IPS-18c (cell line): Measurements from ENCODE around the gene GCK.
A peak's percentile ranks its signal among the peaks of the same experiment; 100 is the strongest.
"Not testable (repeated sequence)": the region's sequence is repeated elsewhere in the genome, so short reads cannot be mapped to it uniquely, and the experiment has no call there.

Experiments
- H3K4me3 ChIP-seq: 2 replicates; pipeline ENCODE4 v1.7.0; 2013; ENCODE audit warnings: low read depth, mild to moderate bottlenecking, low read length, moderate library complexity; ENCODE audit not compliant: insufficient read depth
- H3K9me3 ChIP-seq: one replicate; pipeline ENCODE4 v1.6.1; 2013; ENCODE audit warnings: mild to moderate bottlenecking, low read length, moderate library complexity; ENCODE audit not compliant: control insufficient read depth, insufficient read depth

The GCK gene

DNA sequence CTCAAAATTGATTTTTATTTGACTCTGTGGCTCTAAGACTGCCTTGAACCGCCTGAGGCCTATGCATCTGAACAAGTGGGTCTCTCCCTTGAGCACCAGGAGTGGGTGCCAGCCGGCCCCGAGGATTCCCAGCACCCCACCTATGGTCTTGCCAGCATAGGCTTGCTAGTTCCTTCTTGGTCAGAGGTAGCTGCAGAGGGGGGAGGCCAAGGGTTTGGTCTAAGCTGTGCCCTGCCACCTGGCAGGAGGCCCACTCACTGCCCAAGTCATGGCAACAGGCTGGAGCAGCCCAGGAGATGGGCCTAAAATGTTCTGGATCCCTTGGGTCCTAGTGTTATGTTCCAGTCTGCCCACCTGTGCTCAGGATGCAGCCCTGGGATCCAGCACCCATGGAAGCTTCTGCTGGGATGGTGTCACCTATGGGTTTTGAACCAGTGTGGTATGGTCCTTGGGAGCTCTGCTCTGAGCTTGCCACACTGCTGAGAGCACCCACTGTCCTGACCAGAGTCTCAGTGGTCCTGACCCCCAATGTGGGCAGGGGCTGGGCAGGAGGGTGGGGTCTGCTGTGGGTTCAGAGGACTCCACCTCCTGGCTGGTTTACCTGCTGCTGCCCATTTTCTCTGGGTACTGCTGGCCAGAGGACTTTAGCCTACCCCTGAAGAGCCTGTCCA lies 24.1 kb upstream of the GCK start:
- Histone ChIP-seq H3K4me3 (peak overlapping the region; percentile 24; the same call in 1 of the 2 replicates), H3K9me3 (no peaks in the 10 kb centered on the region)

DNA sequence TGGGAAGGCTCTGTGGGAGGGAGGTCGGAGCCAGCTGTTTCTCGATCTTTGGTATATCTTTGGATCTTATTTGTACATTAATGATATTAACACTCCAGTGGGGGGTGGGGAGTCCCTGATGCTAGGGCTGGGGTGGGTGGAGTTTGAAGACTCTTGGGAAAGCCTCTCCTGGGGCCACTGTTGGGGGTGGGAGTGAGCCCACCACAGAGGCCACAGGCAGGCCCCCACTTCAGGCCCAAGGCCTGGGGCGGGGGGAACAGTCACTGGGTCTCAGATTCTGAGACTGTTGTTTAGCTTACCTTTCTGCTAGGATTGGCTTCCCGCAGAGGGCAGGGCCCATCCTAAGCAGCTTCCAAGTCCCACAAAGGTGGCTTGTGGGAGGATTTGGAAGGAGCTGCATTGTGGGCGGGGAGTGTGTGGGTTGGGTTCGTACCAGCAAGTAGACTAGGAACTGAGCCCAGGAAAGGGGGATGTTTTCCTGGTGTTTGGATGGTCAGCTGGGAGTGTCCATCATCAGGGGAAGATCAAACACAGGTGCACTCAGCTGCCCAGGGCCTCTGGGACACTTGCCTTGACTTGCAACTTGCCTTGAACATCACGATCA lies 23.4 kb upstream of the GCK start:
- H3K9me3 ChIP-seq = no peaks in the 10 kb centered on the region
- no peak overlapping the region for H3K4me3 ChIP-seq

DNA sequence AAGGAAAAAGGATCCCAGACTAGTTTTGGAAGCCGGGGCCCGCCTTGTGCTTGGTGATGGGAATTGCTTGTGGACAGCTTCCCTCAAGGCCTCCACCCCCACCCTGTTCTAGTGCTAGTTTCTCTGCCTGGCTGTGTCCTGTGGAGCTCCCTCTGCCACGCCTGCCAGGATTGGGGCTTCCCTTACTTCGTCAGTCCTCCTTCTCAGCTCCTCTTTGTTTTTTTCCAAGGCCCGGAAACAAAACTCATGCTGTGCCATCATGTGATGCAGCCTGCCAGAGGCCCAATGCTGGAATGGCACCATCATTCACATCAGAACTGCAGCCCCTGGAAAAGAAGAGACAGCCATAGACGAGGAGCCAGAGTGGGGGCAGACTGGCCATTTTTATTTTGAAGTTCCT lies 22.8 kb upstream of the GCK start:
- no peak overlapping the region for H3K4me3 ChIP-seq
- H3K9me3 ChIP-seq = no peaks in the 10 kb centered on the region

DNA sequence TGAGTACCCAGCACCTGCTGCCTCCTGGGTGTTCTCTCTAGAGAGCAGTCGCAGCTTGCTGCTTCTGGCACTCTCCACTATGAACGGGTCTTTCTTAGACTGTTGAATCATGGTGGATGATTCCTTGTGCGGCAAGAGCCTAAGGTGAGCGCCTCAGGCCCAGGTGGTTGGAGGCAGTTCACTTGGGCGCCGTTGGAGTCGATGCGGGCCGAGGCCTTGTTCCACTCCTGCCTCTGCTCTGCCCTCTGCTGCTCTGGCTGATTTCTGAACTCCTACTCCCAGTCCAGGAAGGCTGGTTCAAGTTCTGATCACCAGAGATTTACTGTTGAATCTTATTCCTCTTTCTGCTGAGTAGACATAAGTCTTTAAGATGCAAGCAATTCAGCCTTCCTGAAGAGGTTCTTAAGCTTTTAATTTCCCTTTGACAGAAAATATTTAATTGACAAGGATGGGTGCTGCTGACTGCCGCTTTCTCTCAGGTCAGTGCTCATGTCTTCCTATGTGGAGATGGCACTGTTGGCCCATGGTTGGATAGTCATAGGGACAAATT lies 22.0 kb upstream of the GCK start:
- no peak overlapping the region for H3K4me3 ChIP-seq
- H3K9me3 ChIP-seq = no peaks in the 10 kb centered on the region

DNA sequence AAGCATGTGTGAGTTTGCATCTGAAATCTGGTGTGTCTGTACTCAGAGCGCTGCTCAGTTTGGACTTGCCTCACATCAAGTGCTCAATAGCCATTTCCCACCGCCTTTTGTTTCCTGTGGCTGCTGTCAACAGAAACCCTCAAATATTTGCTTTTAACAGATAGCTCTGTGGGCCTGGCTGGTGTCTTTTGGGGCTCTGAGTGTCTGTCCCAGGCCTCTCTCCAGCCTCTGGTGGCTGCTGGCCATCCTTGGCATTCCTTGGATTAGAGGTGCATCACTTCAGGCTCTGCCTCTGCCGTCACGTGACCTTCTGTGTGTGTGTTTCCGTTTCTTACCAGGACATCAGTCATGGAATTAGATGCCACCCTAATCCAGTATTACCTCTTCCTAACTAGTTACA lies 20.9 kb upstream of the GCK start:
- H3K4me3 ChIP-seq = no peak overlapping the region
- H3K9me3 ChIP-seq = no peaks in the 10 kb centered on the region

DNA sequence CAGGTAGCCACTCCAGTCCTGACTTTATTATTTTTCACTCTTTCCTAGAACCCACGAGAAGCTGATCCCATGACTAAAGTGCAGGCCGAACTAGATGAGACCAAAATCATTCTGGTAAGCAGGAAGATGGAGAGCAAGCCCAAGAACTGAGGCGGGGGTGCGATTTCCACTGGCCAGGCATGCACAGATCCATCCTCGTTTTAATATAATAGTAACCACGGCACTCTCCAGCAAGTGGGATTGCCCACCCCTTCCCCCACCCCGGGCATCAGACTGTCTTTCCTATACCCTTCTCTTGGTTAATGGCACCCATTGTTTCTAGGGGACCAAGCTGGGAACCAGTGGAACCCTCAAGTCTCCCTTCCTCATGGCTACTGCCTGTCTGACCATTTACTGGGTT lies 18.8 kb upstream of the GCK start:
- H3K9me3 ChIP-seq = no peaks in the 10 kb centered on the region

DNA sequence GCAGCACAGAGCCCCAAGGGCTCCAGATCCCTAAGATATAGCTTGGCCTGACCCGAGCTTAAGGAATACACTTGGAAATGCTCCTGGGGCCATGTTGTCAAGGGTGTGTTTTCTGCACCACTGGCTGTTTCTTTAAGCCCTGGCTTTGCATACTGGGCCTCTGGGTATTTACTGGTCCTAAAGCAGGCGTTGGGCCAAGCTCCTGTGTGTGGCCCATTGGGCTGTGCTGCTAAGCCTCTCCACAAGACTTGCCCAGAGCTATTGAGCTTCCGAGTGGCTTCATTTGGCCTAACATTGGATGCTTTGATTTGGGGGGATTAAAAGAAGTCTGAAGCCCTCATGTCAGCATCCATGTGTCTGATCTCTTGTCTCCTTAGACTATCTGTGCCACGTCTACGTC lies 16.8 kb upstream of the GCK start:
- H3K9me3 ChIP-seq = no peaks in the 10 kb centered on the region
- no peak overlapping the region for H3K4me3 ChIP-seq

More for the DNA sequence above, 18.8 kb upstream of the GCK start:
- H3K4me3 ChIP-seq = no peak overlapping the region

DNA sequence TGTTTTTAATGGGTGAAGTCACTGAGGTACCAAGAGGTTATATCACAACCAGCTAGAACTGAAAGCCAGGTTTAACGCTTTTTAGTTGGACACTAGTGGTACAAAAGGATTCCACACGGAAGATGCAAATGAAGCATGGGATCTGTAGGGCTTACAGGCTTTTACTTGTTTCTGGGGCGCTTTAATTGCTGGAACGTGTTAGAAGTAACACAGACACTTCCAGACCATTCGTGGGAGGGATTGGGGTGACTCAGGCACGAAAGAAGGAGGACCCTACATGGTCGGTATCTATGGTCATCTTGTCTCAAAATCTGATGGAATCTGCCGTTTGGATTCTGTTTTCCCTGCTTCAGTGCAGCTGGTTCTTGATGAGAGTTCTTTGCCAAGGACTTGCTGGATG lies 12.6 kb upstream of the GCK start:
- Histone ChIP-seq H3K9me3 (no peaks in the 10 kb centered on the region), H3K4me3 (peak overlapping the region; percentile 95)

DNA sequence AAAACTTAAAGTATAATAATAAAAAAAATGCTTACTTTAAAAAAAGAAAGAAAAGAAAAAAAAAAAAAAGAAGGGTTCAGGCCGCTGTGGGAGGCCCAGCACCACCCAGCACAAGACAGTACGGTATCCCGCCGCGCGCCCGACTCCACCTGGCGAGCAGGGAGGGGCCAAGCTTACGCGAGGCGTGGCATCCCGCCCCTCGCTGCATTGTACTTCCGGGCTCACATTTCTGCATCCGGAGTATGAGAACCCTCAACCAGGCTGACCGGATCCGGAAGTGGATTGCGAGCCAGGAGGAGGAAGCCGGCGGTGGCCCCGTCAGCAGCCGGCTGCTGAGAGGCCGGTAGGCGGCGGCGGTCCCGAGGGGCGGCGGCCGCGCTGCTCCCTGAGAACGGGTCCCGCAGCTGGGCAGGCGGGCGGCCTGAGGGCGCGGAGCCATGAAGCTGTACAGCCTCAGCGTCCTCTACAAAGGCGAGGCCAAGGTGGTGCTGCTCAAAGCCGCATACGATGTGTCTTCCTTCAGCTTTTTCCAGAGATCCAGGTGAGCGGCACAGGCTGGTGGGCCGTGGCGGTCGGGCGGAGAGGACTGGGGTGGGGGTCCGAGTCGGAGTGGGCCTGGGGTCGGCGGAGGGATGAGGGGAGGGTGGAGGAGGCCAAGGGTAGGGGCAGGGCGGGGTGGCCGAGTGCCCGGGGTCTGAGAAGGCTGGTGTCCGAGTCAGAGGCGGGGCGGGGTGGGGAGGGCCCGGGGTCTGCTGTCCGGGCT lies 11.6 kb upstream of the GCK start, which contains the start of gene YKT6:
Gene YKT6 (plus strand): TSS at position 280 of the 763 bp plus-strand sequence. CDS start 158 bp downstream, at position 438.
- Histone ChIP-seq H3K4me3 (peak within 1 kb of the TSS; percentile 95), H3K9me3 (no peaks in the 10 kb centered on the region)

DNA sequence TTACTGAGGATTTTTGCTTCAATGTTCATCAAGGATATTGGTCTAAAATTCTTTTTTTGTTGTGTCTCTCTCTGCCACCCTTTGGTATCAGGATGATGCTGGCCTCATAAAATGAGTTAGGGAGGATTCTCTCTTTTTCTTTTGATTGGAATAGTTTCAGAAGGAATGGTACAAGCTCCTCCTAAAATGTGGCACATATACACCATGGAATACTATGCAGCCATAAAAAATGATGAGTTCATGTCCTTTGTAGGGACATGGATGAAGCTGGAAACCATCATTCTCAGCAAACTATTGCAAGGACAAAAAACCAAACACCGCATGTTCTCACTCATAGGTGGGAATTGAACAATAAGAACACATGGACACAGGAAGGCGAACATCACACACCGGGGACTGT lies 10.9 kb upstream of the GCK start:
- H3K9me3 ChIP-seq, H3K4me3 ChIP-seq: not testable (repeated sequence)

DNA sequence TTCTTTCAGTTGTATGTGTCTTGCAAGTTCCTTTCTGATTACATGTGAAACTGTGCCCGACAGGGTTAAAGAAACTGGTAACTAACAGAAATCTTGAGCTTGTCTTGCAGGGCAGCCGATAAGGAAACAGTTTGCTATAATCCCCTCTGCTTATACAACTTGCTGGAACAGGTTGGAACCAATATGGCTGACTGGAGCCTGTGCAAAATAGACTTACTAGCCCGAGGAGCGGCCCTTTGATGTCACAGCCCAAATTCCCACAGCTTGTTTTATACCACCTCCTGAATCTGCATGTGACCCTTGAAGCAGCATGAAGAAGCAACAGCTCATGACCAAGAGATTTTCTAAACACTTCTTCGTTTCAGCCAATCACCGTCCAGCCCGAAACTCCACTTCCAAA lies 8.2 kb upstream of the GCK start:
- H3K9me3 ChIP-seq = no peaks in the 10 kb centered on the region
- H3K4me3 ChIP-seq = no peak overlapping the region

DNA sequence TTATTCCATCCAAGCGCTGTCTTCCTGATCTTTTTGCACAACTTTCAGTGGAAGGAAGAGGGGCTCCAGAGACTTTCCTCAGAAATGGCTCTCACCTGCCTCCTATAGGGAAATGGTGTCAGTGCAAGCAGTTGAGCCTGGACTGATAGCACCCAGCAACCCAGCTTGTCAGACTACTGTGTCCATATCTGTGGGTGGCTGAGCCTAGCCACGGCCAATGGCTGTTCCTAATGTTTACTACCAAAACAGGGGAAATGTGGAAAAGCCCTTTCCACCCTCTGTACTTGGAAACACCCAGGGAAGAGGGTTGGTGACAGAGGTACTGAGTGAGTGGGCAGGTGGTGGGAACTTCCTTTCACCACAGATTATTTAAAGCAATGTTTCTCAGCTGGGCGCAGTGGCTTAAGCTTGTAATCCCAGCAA lies 7.2 kb upstream of the GCK start:
- no peaks in the 10 kb centered on the region for H3K9me3 ChIP-seq
- no peak overlapping the region for H3K4me3 ChIP-seq

DNA sequence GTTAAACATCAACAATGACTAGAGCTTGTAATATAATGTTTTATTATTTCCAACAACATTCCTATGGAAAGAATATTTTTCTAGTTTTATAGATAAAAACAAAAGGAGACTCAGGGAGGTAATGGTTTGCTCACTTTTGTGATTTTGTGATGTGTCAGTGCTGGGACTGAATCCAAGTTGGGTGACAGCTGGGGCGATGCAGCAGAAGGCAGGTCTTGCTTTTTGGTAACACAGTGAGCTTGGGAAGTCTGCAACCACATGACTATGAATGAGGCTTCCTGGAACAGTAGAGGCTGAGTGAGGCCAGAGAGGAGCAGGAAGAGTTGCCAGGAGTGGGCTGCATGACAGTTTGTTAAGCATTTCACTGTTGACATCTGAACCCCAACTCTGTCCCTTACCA lies 6.7 kb upstream of the GCK start:
- Histone ChIP-seq H3K4me3 (no peak overlapping the region), H3K9me3 (no peaks in the 10 kb centered on the region)

DNA sequence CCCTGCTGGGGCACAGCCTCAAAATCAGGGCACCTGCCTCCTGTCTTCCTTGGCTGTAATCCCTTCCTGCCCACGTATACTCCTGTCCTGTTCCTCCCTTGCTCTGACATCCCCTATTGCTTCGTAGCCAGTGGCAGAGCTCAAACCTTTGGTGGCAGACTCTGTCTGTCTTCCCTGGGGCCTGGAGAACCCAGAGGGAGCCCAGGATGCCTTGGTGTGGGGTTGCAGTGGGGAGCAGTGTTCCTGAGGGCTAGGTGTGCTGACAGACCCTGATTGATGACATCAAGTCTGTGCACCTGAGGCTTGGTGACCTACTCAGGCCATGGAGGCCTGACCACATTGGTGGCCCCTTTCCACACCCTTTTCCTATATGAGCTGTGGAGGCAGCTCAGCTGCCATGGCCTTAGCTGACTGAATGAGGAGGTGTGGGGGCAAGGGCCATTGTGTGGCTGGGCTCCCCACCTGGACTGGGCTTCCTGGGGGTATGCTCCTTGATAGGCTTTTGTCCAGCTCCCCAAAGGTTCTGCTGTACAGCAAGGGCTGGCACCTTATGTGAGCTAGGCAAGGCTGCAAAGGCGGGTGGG lies 5.4 kb upstream of the GCK start:
- Histone ChIP-seq H3K4me3 (no peak overlapping the region; the same call in 1 of the 2 replicates), H3K9me3 (no peaks in the 10 kb centered on the region)

DNA sequence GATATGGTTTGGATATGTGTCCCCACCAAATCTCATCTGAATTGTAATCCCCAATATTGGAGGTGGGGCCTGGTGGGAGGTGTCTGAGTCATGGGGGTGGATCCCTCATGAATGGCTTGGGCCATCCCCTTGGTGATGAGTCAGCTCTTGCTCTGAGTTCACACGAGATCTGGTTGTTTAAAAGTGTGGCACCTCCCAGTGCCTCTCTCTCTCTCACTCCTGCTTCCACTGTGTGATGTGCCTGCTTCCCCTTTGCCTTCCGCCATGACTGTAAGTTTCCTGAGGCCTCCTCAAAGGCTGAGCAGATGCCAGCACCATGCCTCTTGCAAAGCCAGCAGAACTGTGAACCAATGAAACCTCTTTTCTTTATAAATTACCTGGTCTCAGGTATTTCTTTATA lies 4.8 kb upstream of the GCK start:
- Histone ChIP-seq H3K9me3 (no peaks in the 10 kb centered on the region), H3K4me3 (no peak overlapping the region)

DNA sequence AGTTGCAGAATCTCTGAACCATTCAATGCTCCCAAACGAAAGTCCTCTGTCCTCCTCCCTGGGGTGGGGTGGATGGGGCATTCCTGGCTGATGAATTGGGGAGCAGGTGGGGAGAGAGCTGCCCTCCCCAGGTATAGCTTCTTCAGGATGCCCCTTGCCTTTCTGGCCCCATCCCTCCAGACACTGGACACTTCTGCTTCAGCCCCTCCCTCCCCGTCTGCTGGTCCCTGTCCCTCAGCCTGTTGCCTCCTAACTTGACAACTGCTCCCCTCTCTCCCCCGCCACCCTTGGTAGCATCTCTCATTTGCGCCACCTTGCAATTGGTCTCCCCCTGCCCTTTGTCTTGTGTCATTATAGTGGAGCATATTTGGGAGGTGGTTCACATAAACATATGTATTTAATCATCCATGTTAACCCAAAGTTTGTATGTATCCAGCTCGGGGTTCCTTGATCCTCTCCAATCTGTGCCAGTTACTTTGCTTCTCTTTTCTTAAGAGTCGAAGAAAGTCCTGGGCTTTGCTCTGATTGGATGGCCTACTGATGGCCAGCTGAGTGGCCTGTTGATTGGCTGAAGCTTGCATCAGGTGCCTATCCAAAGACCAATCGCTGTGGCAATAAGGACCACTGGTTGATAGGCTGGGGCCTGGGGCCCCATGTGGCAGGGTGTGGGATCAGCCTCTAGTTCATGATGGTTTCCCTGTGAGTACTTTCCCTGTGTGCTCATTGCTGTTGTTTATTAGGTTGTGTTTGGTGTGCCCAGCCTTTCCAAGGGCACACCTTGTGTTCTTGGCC lies 4.0 kb upstream of the GCK start:
- no peaks in the 10 kb centered on the region for H3K9me3 ChIP-seq
- H3K4me3 ChIP-seq = no peak overlapping the region

DNA sequence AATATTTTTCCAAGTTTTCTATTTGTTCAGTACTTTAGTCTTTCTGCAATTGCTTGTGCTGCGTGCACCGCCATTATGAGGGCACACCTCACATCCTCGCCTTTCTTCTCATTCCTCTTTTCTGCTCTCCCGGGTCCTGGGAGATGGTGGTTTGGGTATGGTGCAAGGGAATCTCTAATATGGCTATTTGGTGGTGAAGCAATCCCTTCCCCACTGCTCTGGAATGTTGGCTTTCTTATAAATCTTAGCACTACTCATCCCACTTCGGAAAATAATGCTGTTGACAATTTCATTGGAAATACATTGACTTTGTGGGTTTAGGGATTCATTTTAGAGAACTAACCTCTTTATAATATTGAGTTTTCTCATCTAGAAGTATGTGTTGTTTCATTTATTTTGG lies 1.9 kb upstream of the GCK start:
- no peaks in the 10 kb centered on the region for H3K9me3 ChIP-seq
- no peak overlapping the region for H3K4me3 ChIP-seq
